Adipocyte (in vitro differentiated cells): ENCODE results near the gene LGALS7.
"Not testable (repeated sequence)": the region's sequence is repeated elsewhere in the genome, so short reads cannot be mapped to it uniquely, and the experiment has no call there.

Experiments used
- DNase-seq: peaks from one replicate; pipeline ENCODE4 v3.0.0-alpha.2; 2015; ENCODE audit warnings: low read depth
- H3K27me3 ChIP-seq: replicated peaks from 2 replicates; pipeline ENCODE4 v1.7.0; 2013; ENCODE audit warnings: mild to moderate bottlenecking, low read length, moderate library complexity; ENCODE audit not compliant: control insufficient read depth, insufficient read depth
- H3K36me3 ChIP-seq: 2 replicates; pipeline ENCODE4 v1.7.0; 2013; ENCODE audit warnings: low read length, mild to moderate bottlenecking, moderate library complexity; ENCODE audit not compliant: control insufficient read depth, insufficient read depth, severe bottlenecking
- H3K4me1 ChIP-seq: 2 replicates; pipeline ENCODE4 v1.7.0; 2013; ENCODE audit warnings: mild to moderate bottlenecking, low read length, moderate library complexity; ENCODE audit not compliant: control insufficient read depth, insufficient read depth
- H3K4me3 ChIP-seq: 2 replicates; pipeline ENCODE4 v1.7.0; 2013; ENCODE audit warnings: mild to moderate bottlenecking, low read length, moderate library complexity
- H3K9ac ChIP-seq: 2 replicates; pipeline ENCODE4 v1.7.0; 2013; ENCODE audit warnings: mild to moderate bottlenecking, low read length, moderate library complexity
- H3K9me3 ChIP-seq: 2 replicates; pipeline ENCODE4 v1.7.0; 2013; ENCODE audit warnings: mild to moderate bottlenecking, low read length, moderate library complexity; ENCODE audit not compliant: control insufficient read depth

Gene LGALS7

DNA sequence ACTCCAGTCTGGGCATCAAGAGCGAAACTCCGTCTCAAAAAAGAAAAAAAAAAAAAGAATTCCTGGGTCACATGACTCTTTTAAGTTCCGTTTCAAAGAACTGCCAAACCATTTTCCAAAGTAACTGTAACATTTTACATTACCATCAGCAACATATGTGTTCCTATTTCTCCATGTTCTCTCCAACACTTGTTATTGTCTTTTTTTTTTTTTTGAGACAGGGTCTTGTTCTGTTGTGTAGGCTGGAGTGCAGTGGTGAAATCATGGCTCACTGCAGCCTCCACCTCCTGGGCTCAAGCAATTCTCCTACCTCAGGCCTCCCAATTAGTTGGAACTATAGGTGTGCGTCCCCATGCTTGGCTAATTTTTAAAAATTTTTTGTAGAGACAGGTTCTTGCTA lies 22.2 kb upstream of the LGALS7 start:
- H3K4me3 ChIP-seq: no peak overlapping the region
- no peaks in the 10 kb centered on the region for H3K9me3 ChIP-seq
- H3K36me3 ChIP-seq: no peaks in the 10 kb centered on the region
- H3K4me1 ChIP-seq: no peaks in the 10 kb centered on the region
- no peaks in the 10 kb centered on the region for H3K27me3 ChIP-seq
- no peak overlapping the region for H3K9ac ChIP-seq
- DNase-seq: no peak

DNA sequence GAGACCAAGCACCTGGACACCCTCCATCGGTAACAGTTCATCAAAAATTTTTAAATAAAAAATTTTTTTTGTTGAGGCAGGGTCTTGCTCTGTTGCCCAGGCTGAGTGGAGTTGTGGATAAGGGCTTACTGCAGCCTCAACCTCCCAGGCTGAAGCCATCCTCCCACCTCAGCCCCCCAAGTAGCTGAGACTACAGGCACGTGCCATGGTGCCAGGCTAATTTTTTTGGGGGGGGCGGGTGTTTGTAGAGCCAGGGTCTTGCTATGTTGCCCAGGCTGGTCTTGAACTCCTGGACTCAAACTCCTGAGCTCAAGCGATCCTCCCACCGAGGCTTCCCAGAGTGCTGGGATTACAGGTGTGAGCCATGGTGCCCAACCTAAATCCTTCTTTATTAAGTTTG lies 20.4 kb upstream of the LGALS7 start:
- H3K4me1 ChIP-seq: no peaks in the 10 kb centered on the region
- no peak overlapping the region for H3K4me3 ChIP-seq
- no peak for DNase-seq
- no peaks in the 10 kb centered on the region for H3K27me3 ChIP-seq
- H3K9me3 ChIP-seq: no peaks in the 10 kb centered on the region
- H3K36me3 ChIP-seq: no peaks in the 10 kb centered on the region
- no peak overlapping the region for H3K9ac ChIP-seq

DNA sequence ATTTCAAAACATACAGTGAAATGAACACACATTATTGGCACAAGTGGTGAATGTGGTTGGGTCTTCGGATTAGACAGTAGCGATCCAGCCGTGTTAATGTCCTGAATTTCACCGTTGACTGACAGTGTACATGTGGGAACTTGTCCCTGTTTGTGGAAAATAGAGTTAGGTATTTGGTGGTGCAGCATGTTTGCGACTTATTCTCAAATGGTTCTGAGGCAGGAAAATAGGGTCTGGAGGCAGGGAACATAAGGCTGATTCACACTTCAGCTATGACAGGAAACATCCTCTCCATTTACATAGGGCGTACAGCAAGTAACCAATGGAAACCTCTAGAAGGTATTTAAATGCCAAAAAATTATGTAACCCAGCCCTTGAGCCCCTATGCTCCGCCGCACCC lies 19.9 kb upstream of the LGALS7 start:
- Histone ChIP-seq H3K9ac (no peak overlapping the region), H3K9me3 (no peaks in the 10 kb centered on the region), H3K36me3 (no peaks in the 10 kb centered on the region), H3K27me3 (no peaks in the 10 kb centered on the region), H3K4me1 (no peaks in the 10 kb centered on the region), H3K4me3 (no peak overlapping the region)
- DNase-seq: peak; percentile 29

DNA sequence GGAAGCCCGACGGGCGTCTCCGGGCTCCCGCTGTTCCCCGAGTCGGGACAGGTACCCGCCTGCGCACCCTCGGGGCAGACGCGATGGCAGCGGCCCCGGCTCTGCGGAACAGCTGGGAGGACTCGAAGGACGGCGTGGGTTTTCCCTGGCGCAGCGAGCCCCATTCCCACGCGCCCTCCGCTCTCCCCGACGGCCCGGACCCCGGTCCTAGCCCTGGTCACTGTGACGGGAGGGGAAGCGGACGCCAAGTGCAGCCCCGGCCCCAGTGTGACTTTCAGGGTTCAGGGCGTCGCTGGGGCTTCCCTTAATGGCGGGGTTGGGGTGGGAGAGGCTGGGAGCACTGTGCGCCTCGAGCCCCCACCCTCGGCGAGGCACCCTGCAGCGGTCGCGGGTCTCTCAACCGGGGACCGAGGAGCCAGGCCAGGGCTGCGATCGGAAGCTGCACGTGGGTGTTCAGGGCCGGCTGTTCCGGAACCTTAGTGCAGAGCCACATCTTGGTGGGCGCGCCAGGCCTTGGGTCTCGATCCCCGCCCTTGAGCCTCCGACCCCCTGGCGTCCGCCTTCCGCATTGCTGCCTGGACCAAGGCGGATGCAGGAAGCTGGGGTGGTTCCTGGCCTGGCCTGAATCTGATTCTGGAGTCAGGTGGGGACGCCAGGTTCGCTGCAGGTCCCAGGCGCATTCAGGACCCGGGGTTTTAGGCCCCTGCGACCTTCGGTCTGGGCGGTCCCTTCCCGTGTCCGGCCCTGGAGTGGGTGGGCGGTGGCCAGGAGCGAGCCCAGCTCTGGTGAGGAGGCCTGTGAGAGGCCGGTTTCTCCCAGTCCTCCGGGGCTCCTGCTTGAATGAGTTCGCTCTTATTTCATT lies 19.2 kb upstream of the LGALS7 start:
- no peak overlapping the region for H3K4me3 ChIP-seq
- DNase-seq: peak; percentile 4

DNA sequence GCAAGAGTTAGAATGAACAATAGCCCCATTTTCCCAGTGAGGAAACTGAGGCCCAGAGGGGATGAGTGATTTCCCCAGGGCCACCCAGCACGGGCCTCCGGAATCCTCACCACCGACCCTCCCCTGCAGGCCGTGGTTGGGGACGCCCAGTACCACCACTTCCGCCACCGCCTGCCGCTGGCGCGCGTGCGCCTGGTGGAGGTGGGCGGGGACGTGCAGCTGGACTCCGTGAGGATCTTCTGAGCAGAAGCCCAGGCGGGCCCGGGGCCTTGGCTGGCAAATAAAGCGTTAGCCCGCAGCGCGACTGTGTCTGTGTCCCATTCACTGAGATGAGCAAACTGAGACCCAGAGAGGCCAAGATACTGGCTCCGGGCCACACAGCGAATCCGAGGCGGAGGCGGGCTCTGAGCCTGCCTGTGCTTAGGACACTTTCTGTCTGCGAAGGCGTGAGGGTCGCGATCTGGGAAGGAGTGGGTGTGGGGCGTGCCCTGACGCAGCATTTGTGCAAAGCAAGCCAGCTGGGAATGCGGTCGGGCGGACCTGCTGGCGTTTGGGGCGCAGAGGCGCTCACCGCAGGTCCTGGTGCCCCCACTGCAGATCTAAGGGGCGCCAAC lies 18.2 kb upstream of the LGALS7 start:
- not testable (repeated sequence) for H3K4me1 ChIP-seq, H3K27me3 ChIP-seq, DNase-seq, H3K9me3 ChIP-seq, H3K36me3 ChIP-seq
- Histone ChIP-seq H3K4me3 (peak overlapping the region; percentile 64), H3K9ac (peak overlapping the region; percentile 58)

More for the DNA sequence above, 19.2 kb upstream of the LGALS7 start:
- Histone ChIP-seq H3K36me3 (no peaks in the 10 kb centered on the region), H3K27me3 (no peaks in the 10 kb centered on the region), H3K9ac (no peak overlapping the region), H3K9me3 (no peaks in the 10 kb centered on the region), H3K4me1 (no peaks in the 10 kb centered on the region)

DNA sequence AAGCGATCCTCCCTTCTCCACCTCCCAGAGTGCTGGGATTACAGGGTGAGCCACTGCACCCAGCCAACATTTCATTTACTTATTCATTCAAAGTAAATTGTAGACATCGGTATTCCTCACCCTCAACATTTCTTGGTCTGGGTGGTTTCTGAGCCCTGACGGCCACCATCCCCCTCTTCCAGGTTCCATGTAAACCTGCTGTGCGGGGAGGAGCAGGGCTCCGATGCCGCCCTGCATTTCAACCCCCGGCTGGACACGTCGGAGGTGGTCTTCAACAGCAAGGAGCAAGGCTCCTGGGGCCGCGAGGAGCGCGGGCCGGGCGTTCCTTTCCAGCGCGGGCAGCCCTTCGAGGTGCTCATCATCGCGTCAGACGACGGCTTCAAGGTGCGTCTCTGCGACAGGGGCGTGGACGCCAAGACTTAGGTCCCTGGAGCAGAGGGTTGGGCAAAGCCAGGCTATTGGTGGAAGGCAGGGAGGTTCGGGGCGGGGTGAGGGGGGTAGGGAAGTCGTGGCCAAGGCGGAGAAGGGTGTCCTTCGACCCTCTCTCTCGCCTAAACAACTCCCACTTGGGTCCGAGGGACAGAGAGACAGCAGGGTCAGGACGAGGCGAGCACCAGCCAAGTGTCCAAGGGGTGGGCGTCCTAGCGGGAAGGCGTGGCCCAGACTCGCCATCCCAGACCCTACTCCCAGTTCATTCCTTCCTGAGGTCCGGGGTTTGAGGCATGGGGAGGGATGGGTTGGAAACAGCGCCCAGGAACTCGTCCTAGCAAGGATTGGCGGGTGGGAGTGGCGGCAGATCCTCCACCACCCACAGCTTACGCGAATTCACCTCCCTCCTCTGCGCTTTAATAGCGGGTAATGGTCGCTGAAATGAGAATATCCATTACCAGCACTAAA lies 17.4 kb upstream of the LGALS7 start:
- H3K9me3 ChIP-seq, H3K36me3 ChIP-seq, H3K4me1 ChIP-seq, H3K27me3 ChIP-seq, DNase-seq: not testable (repeated sequence)
- Histone ChIP-seq H3K4me3 (peak overlapping the region; percentile 64), H3K9ac (peak overlapping the region; percentile 58)

DNA sequence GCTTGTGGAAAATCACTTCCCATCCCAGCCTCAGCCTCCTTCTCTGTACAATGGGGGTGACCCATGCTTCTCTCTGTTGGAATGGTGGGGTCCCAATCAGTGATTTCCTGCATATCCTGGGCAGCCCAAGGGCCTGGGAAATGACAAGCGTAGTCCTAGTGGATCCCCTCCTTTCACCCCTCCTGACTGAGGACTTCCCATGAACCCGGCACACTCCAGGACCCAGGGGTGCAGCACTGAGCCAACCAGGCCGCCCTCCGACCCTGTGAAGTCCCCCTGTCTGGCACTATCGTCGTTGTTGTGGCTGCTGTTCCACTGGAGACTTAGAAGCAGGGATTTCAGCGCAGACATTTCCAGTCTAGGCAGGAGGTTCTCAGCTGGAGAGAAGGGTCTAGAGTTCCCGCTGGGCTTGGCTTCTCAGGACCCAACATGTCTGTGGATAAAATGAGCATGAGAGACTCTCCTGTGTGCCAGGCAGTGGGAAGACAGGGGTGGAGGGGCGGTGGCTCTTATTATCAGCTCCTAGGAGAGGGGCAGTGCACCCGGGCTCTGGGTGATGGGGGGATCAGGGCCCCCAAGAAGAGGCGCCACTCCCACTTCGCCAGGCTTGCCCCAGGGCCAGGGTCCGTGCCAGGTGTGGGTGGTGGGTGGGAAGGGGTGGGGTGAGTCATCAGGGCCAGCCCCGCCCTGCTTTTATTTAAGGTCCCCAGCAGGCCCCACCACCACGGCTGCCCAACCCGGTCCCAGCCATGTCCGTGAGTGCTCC lies 15.3 kb upstream of the LGALS7 start, which contains the start of gene LGALS7B:
TSS of gene LGALS7B (plus strand) at position 723 of the 766 bp plus-strand sequence. CDS start at position 750, 27 bp downstream.
- Histone ChIP-seq H3K4me1 (no peaks in the 10 kb centered on the region), H3K27me3 (no peaks in the 10 kb centered on the region), H3K4me3 (no peak within 1 kb of the TSS), H3K9ac (no peak within 1 kb of the TSS), H3K36me3 (no peaks in the 10 kb centered on the region), H3K9me3 (no peaks in the 10 kb centered on the region)
- DNase-seq: no peak

DNA sequence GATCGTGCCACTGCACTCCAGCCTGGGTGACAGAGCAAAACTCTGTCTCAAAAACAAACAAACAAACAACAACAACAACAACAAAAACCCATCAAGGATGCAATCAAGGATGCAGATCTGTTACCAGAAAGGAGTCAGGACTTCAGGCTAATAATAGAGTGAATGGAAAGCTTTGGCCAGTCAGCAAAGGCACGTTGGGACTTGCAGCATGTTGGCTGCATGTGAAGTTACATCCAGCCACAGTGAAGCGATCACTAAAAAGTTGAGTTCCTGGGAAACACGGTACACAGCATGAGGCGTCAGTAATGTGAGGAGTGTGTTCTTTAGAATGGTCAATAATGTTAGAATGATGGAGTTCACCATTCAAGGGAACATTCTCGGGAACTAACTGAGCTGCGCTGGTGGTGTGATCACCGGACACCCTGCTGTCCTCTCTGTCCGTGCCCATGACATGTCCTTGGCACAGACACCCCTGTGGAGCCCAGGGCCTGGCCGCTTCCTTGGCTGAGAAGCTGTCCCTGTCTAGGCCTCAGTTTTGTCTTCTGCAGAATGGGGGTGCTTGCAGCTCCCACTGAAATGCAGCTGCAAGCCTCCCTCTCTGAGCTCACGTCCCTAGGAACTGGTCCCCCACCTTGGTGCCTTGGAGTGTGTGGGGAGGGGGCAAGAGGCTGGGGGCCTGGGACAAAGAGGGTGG lies 13.4 kb upstream of the LGALS7 start:
- H3K9me3 ChIP-seq: no peaks in the 10 kb centered on the region
- no peak for DNase-seq
- no peak overlapping the region for H3K9ac ChIP-seq
- no peaks in the 10 kb centered on the region for H3K27me3 ChIP-seq
- no peaks in the 10 kb centered on the region for H3K4me1 ChIP-seq
- no peak overlapping the region for H3K4me3 ChIP-seq
- no peaks in the 10 kb centered on the region for H3K36me3 ChIP-seq

DNA sequence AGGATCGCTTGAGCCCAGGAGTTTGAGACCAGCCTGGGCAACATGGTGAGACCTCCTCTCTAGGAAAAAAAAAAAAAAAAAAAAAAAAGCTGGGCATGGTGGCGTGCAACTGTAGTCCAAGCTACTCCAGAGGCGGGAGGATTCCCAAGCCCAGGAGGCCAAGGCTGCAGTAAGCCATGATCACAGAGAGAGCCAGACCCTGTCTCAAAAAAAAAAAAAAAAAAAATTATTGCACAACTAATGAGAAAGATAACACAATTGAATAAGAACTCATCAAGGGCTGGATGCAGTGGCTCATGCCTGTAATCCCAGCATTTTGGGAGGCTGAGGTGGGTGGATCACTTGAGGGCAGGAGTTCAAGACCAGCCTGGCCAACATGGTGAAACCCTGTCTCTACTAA lies 12.7 kb upstream of the LGALS7 start:
- not testable (repeated sequence) for H3K36me3 ChIP-seq, DNase-seq, H3K9me3 ChIP-seq, H3K27me3 ChIP-seq, H3K9ac ChIP-seq, H3K4me1 ChIP-seq, H3K4me3 ChIP-seq

DNA sequence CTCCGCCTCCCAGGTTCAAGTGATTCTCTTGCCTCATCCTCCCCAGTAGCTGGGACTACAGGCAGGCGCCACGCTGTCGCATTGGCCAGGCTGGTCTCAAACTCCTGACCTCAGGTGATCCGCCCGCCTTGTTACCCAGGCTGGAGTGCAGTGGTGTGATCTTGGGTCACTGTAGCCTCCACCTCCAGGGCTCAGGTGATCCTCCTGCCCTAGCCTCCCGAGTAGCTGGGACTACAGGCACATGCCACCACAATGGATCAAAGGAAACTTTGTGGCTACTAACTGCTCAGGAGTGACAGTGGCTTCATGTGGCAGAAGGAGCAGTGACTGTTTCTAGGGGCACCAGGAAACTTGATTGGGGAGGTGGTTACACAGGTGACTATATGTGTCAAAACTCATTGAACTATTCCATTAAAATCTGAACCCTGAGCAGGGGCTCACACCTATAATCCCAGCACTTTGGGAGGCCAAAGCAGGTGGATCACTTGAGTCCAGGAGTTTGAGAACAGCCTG lies 11.9 kb upstream of the LGALS7 start:
- Histone ChIP-seq H3K4me1 (no peaks in the 10 kb centered on the region), H3K36me3 (no peaks in the 10 kb centered on the region), H3K9ac (no peak overlapping the region), H3K9me3 (no peaks in the 10 kb centered on the region), H3K27me3 (peaks cover 9% of the 10 kb centered on the region), H3K4me3 (no peak overlapping the region)
- DNase-seq: no peak
